Measurements from ENCODE around the gene EGFLAM. TPM values are rescaled to one million over a fixed set of nuclear protein-coding genes. Genes with fewer than 3 reads are reported as not detected.

The EGFLAM gene
- polyA plus RNA-seq, 1 experiment = 16.4 TPM

DNA sequence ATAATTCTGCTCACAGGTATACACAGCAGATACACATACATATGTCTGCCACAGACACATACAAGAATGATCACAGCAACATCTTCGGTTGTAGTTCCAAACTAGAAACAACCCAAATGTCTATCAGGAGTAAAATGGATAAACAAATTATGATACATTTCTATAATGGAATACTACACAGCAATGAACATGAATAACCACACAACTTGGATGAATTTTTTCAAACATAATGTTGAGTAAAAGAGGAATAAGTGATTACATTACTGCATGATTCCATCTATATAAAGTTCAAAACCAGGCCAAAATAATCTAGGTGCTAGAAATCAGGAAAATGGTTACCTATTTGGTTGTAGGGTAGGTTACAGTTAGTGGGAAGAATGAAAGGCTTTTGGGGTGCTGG is 4.6 kb upstream of the EGFLAM start:
- CTCF ChIA-PET = no interaction called here
- peaks cover 37% of the 10 kb centered on the region for H3K27me3 ChIP-seq (ENCODE audit: control insufficient read depth, insufficient read depth, low read length)
- no peak for TF ChIP-seq CTCF (IDR thresholded peaks at IDR 0.05; ENCODE audit: low read depth, low read length)

GRCh38 chr5:38257308-38258041 is 884 bp upstream of the EGFLAM start:
- ChIA-PET POLR2A (no interaction called here), CTCF (interaction anchor here (2.5 kb wide), 1 partner anchor 8 kb away, joined by 10 read pairs; no protein-coding TSS in a partner anchor)
- Histone ChIP-seq H3K27ac (ENCODE audit: low read depth, low read length) (no peak overlapping the region), H3K4me3 (ENCODE audit: low read depth, low read length) (no peak overlapping the region), H3K9me3 (ENCODE audit: control insufficient read depth, insufficient read depth, low read length) (no peaks in the 10 kb centered on the region; the same call in 1 of the 2 replicates), H3K27me3 (ENCODE audit: control insufficient read depth, insufficient read depth, low read length) (peaks cover 63% of the 10 kb centered on the region)
- no peak for TF ChIP-seq CTCF (IDR thresholded peaks at IDR 0.05; ENCODE audit: low read depth, low read length)
- DNase-seq (ENCODE audit: low read depth, low spot score) = no peak

More for the DNA sequence above, 4.6 kb upstream of the EGFLAM start:
- H3K4me3 ChIP-seq (ENCODE audit: low read depth, low read length) = no peak overlapping the region
- no peak for DNase-seq (ENCODE audit: low read depth, low spot score)
- POLR2A ChIA-PET = no interaction called here
- H3K27ac ChIP-seq (ENCODE audit: low read depth, low read length) = no peak overlapping the region
- no peaks in the 10 kb centered on the region; the same call in 1 of the 2 replicates for H3K9me3 ChIP-seq (ENCODE audit: control insufficient read depth, insufficient read depth, low read length)

DNA sequence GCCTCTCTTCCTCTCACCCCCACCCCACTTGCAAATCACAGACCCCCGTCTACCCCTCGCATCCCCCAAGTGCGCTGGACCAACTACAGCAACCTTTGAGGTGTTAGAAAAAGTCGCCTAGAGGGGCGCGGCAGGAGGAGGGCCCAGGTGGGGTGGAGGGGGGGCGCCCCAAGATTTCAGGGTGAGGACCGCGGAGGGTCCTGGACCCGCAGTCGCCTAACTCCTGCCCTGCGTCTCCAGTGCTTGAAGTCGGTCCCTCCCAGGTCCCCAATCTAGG is 379 bp upstream of the EGFLAM start:
- ChIA-PET CTCF (no interaction called here), POLR2A (no interaction called here)
- TF ChIP-seq CTCF (IDR thresholded peaks at IDR 0.05; ENCODE audit: low read depth, low read length) = no peak
- no peak for DNase-seq (ENCODE audit: low read depth, low spot score)
- Histone ChIP-seq H3K27me3 (ENCODE audit: control insufficient read depth, insufficient read depth, low read length) (peaks cover 63% of the 10 kb centered on the region), H3K4me3 (ENCODE audit: low read depth, low read length) (peak overlapping the region; percentile 39; the same call in 1 of the 2 replicates), H3K27ac (ENCODE audit: low read depth, low read length) (no peak overlapping the region), H3K9me3 (ENCODE audit: control insufficient read depth, insufficient read depth, low read length) (no peaks in the 10 kb centered on the region; the same call in 1 of the 2 replicates)

DNA sequence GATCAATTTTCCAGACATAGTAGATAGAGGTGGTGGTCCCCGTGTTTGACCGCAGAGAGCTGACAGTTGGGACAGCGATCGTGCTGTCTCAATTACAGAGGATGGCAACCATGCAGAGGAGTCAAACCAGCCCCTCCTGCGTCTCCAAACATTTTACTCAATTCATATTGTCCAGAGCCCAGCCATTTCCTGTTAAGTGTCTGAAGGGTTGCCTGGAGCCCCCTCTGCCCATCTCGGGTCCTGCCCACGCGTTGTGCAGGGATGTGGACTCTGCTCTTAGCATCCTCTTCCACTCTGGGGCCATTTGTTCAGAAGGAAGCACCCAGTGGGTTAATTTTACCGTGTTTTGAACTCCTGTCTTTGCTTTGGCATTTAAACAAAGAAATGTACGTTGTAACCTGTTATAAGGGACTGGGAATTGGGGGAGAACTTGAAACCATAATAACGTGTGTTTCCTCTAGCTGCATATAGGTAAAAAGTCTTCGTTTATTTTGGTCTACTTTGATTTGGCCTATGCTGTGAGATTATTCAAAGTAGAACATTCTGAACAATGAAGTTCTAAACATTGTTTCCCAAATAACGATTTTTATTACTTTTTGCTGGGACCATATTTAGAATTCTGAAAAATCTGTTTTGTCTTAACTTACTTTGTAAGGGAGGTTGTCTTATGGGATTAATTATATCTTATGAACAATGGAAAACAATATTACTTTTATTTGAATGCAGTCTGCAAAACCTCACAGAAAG is 876 bp downstream of the EGFLAM start:
- DNase-seq (ENCODE audit: low read depth, low spot score) = no peak
- POLR2A ChIA-PET = no interaction called here
- H3K9me3 ChIP-seq (ENCODE audit: control insufficient read depth, insufficient read depth, low read length) = no peaks in the 10 kb centered on the region; the same call in 1 of the 2 replicates
- no peak overlapping the region for H3K4me3 ChIP-seq (ENCODE audit: low read depth, low read length)
- no peak overlapping the region for H3K27ac ChIP-seq (ENCODE audit: low read depth, low read length)
- CTCF ChIA-PET = no interaction called here
- H3K27me3 ChIP-seq (ENCODE audit: control insufficient read depth, insufficient read depth, low read length) = peaks cover 63% of the 10 kb centered on the region
- no peak for TF ChIP-seq CTCF (IDR thresholded peaks at IDR 0.05; ENCODE audit: low read depth, low read length)

GRCh38 chr5:38259809-38260160 is 1.4 kb downstream of the EGFLAM start:
- ChIA-PET POLR2A (no interaction called here), CTCF (no interaction called here)
- no peak overlapping the region for H3K4me3 ChIP-seq (ENCODE audit: low read depth, low read length)
- H3K27me3 ChIP-seq (ENCODE audit: control insufficient read depth, insufficient read depth, low read length) = peaks cover 67% of the 10 kb centered on the region
- no peak for TF ChIP-seq CTCF (IDR thresholded peaks at IDR 0.05; ENCODE audit: low read depth, low read length)
- H3K27ac ChIP-seq (ENCODE audit: low read depth, low read length) = no peak overlapping the region
- no peak for DNase-seq (ENCODE audit: low read depth, low spot score)
- H3K9me3 ChIP-seq (ENCODE audit: control insufficient read depth, insufficient read depth, low read length) = no peaks in the 10 kb centered on the region; the same call in 1 of the 2 replicates

Data from AG04450 (cell line).